Stimulated activated CD4-positive, alpha-beta T cell treated with anti-CD3 and anti-CD28 coated beads, TNF-alpha, amount 100 ng/mL, for 1 hour (primary cell): ENCODE results near the gene SLC2A13.
"Not testable (repeated sequence)": the region's sequence is repeated elsewhere in the genome, so short reads cannot be mapped to it uniquely, and the experiment has no call there.

ENCODE experiments used
- DNase-seq, 3 donors: peaks; one replicate each; pipeline ENCODE4 v3.0.0-alpha.2; 2020; ENCODE audit warnings: low read depth in 3 of 3, low spot score in 1 of 3

The SLC2A13 gene

GRCh38 chr12:39764944-39765560 is 340.8 kb downstream of the SLC2A13 start:
- no peak for DNase-seq

DNA sequence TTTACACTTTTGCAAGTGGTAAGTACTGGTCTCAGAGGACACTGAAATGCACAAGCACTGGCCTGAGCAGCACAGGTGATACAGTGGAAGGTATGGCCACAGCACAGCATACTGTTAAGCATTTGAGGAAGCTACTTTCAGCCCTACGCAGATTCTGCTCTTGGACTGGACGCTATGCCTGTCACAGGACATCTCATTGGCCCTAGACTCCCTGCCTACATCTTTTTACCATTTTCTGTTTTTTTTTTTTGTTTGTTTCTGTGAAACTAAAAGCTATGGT is 342.1 kb downstream of the SLC2A13 start:
- no peak for DNase-seq

DNA sequence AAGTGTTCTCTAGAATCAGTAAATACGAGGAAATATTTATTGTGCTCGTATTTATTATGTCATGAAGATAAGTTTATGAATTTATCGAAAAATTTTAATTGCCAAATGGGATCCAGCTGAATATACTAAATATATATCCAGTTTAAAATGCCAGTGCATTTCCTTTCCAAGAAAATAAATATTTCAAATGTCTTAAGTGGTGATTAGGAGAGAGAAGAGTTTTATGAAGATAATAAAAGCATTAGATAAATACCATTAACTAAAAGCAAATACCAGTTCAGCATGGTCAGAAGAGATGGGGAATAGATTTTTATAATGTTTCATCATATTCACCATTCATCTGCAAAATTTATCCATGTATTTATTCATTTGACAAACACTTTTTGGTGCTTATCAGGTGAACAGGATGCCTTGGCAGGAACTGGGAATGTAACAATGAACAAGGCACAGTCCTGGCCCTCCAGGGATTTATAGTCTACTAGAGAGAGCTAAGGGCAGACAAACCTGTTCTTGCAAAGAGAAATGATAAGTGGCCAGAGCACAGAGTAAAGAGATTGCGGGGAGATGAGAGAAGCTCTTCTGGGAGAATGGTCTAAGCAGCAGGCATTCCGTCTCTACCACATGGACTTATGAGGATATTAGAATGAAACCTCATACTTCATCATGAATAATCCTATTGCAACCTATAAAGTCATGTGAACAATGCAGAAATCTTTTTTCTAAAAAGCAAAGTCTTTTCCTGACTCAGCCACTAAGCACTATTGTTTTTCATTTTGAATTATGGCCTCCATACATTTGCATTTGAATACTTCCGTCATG is 342.6 kb downstream of the SLC2A13 start:
- DNase-seq: no peak

DNA sequence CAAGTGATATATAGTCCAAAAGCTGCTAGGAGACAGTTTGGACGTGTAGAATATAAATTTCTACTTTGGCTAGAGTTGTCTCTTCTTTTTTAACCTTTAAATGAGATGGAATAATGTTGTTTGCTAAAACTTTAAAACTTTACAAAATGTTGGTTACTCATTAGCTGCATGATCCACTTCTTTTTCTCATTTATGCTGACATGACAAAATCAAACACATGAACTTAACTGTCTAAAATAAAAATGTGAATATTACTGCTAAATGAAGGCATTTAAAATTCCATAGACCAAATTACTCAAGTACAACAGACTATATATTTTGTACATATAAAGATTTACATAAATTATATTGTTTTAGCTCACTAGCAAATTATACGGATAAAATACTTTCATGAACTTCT is 350.4 kb downstream of the SLC2A13 start:
- DNase-seq: no peak

DNA sequence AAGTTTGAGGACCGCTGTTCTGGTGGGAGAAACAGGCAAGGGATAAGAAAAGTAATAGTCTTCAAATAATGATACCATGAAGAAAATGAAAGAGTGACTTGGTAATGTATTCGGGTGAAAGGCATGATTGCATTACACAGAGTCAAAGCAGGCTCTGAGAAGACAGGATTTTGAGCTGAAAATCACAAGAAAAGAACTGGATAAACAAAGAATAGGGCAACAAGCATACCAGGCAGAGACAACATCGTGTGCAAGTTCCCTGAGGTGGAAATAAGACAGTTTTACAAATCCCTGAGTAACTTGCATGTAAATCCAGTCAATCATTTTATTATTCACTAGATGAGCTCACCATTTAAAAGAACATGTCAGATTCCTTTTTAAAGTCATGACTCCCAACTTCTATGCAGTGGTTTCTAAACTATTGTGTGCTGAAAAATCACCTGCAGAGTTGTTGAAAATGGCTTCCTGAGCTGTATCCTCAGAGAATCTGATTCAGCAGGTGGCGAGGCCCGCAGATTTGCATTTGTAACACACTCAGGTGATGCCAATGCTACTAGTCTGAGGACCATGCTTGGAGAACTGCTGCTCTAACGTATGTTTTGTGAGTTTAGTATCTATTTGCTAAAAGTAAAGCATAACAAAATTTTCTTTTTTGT is 353.3 kb downstream of the SLC2A13 start:
- DNase-seq: no peak

DNA sequence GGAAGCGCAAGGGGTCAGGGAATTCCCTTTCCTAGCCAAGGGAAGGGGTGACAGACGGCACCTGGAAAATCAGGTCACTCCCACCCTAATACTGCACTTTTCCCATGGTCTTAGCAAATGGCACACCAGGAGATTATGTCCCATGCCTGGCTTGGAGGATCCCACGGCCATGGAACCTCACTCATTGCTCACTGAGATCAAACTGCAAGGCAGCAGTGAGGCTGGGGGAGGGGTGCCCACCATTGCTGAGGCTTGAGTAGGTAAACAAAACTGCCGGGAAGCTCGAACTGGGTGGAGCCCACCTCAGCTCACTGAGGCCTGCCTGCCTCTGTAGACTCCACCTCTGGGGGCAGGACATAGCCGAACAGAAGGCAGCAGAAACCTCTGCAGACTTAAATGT is 359.7 kb downstream of the SLC2A13 start:
- DNase-seq: not testable (repeated sequence)

DNA sequence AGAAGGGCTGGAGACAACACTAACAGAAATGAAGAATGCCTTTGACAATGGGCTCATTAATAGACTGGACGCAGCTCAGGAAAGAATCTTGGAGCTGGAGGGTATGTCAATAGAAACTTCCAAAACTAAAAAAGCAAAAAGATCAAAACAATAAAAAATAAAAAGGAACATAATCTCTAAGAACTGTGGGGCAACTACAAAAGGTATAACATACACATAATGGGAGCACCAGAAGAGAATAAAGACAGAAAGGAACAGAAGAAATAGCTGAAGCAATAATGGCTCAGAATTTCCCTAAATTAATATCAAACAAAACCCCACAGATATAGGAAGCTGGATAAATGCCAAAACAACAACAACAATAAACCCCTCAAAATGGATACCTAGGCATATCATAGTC is 362.2 kb downstream of the SLC2A13 start:
- DNase-seq: no peak

GRCh38 chr12:39736406-39736805 is 369.5 kb downstream of the SLC2A13 start:
- DNase-seq: no peak

DNA sequence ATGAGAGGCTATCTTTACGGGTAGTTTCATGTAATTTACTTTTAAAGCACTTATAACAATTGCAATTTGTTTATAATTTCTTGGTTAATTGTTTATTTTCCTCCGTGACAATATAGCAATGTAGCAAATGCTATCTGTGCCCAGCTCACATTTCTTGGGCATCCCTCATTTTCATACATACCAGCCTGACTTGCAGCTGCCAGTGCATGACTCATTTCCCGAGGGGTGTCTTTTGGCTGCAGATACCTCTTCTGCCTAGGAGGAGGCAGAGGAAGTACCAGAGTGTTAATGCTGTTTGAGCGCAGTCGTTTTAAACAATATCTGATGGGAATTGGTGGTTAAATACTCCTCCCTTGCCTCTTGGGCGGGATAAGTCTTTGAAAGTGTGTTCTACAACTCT is 382.1 kb downstream of the SLC2A13 start:
- no peak for DNase-seq

GRCh38 chr12:39722504-39722903 is 383.4 kb downstream of the SLC2A13 start:
- no peak for DNase-seq

DNA sequence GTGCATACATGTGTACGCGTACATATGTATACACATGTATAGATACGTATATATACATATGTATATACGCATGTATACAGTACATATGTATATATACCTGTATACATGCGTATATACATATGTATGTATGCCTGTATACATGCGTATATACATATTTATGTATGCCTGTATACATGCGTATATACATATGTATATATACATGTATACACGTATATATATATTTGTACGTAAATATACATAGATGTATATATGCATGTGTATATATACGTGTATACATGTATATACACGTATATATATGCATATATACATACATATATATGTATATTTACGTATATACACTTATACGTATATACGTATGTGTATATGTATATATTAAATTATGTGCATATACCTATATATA is 392.3 kb downstream of the SLC2A13 start:
- DNase-seq: no peak

DNA sequence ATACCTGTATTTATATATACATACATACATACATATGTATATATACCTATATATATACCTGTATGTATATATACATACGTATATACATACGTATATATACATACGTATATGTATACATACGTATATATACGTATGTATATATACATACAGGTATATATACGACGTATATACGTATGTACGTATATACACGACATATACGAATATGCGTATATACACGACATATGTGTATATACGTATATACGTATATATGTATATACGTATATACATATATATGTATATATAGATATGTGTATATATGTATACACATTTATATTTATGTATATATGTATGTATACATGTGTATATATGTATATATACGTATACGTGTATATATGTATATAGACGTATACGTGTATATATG is 393.5 kb downstream of the SLC2A13 start:
- DNase-seq: no peak
